ELR (cell line): ENCODE measurements around the gene SHTN1.

Experiments used
- DNase-seq: peaks from one replicate; pipeline ENCODE4 v3.0.0-alpha.2; 2015; ENCODE audit warnings: low read depth

Gene SHTN1

DNA sequence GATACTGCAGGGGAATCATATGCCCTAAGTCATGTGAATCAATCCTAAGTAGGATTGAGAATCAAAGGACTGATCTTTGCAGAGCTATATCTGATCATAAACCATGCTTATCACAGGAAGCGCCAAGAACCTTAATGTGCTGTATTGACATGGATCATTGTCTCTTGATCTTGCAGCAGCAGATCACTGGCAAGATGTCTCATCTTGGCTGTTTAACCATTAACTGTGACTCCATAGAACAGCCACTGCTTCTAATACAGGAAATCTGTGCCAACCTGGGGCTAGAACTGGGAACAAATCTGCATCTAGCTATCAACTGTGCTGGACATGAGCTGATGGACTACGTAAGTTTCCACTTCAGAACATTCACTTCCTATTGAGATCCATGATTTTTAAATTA, 134.0 kb downstream of the SHTN1 start:
- no peak for DNase-seq

GRCh38 chr10:116868722-116869121, 136.3 kb downstream of the SHTN1 start:
- no peak for DNase-seq

DNA sequence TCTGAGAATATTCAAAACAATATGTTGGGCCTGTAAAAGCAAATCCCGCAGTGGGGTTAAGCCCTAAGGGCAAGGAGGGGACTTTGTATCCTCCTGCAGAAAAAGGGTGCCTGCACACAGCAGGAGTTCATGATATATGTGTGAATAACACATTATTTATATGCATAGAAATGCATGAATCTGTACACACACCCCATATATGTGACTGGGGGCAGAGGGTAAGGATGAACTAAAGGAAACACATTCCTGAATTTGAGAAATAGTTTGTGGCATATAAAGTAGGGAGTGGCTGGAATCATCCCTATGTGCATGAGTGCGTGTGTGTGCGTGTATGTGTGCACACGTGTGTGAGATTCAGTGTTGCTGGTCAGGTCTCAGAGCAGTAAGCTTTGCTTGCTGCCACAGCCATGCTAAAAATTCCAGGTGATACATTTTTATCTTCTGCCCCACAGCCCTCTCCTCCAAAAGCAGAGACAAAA, 136.8 kb downstream of the SHTN1 start:
- no peak for DNase-seq

GRCh38 chr10:116866987-116867595, 137.9 kb downstream of the SHTN1 start:
- DNase-seq, result no peak

DNA sequence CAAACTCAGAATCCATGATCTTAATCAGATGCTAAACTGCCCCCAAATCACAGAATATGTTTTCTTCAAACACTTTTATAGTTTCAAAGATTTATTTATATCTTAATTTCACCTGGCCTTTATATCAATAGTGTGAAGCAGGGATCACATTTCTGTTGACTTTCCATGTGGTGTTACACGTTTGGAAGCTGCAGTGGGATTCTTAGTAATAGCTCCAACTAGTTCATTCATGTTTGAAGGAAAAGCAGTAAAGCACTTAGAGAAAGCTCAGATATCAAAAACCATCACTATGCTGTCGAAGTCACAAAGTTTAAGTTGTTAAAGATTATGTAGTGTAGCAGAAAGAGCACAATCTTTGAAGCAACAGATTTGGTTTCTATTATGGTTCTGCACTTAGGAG, 138.9 kb downstream of the SHTN1 start:
- no peak for DNase-seq

DNA sequence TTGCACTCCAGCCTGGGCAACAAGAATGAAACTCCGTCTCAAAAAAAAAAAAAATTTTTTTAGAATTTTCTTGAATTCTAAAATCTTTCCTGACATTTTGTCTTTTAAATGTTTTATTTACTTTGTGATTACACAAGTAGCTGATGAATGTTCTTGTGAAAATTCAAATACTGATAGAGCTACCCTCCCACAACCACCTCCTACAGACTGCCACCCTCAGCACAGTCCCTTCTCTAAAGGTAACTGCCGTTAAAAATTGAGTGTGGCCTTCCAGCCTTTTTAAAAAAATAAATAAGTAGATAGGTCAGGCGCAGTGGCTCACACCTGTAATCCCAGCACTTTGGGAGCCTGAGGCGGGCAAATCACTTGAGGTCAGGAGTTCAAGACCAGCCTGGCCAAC, 140.6 kb downstream of the SHTN1 start:
- DNase-seq, result no peak

- DNase-seq, result no peak
Measured at GRCh38 chr10:116861796-116862195, 143.2 kb downstream of the SHTN1 start.

DNA sequence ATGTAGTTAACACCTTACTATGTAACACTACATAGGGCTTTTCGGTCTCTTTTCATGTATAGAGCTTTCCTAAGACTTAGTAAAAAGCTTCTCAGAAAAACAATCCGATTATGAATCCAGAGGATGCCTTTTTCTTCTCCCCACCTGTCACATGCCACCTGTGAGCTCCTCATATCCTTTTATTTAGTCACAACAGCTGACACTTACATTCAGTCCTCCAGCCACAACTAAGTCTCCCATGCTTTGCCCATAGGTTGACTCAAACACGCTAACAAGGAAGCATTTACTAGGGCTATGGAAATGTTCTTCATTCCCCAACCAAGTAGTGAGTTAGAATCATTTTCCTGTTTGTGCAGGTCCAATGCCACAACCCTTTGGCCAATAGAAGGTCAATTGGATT, 147.8 kb downstream of the SHTN1 start:
- no peak for DNase-seq

GRCh38 chr10:116853701-116854100, 151.3 kb downstream of the SHTN1 start:
- DNase-seq, result no peak

- DNase-seq, result no peak
Measured at GRCh38 chr10:116853287-116853686, 151.7 kb downstream of the SHTN1 start.

DNA sequence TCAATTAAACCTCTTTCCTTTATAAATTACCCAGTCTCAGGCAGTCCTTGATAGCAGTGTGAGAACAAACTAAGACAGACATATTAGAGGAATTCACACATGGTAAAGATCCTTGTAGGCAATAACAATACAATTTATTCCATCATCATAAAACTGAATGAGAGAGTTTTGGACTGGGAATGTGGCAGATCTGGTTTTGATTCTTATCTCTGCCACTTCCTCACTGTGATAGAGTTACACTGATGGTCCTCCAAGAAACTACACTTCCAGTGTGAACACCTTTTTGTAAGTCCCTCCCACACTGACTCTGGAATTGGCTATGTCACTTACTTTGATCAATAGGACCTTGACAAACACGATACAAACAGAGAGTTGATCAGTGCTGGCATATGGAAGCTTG, 152.7 kb downstream of the SHTN1 start:
- DNase-seq, result no peak

- DNase-seq, result no peak
Measured at GRCh38 chr10:116850058-116850611, 154.9 kb downstream of the SHTN1 start.

DNA sequence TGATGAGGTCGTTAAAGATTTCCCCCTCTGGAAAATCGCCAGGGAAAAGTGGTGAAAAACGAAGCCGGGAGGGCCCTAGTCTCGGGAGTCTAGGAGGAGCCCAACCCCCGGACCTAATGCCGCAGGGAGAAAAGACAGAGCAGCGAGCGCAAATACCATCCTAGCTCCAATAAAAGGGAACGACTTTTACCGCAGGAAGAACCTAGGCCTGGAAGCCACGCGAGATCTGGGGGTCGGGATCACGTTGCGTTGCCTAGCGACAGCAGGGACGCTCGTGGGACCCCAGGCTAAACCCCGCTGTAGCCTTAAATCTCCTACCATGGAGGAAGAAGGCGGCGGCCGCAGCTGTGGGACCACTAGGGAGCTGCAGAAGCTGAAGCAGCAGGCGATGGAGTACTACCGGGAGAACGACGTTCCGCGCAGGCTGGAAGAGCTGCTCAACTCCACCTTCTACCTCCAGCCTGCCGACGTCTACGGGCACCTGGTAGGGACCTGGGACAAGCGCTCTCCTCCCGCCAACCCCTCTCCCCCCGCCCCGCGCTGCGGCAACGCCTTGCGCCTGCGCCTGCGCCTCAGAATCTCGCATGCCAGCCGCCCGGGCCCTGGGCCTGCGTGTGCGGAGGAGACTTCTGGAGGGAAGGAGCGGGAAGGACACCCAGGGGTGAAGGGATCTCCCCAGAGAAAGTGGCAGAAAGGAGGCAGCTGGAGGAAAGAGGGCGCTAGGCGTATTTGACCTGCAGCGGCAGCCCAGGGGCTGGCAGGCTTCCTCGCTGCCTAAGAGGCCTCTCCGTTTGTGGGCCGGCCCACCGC, 155.5 kb downstream of the SHTN1 start, which contains the start of gene ENO4:
Gene ENO4 (plus strand): TSS at position 252 of the 810 bp plus-strand sequence. CDS start 68 bp downstream, at position 320.
- peak; percentile 74 for DNase-seq

GRCh38 chr10:116848944-116849247, 156.1 kb downstream of the SHTN1 start:
- DNase-seq, result no peak

DNA sequence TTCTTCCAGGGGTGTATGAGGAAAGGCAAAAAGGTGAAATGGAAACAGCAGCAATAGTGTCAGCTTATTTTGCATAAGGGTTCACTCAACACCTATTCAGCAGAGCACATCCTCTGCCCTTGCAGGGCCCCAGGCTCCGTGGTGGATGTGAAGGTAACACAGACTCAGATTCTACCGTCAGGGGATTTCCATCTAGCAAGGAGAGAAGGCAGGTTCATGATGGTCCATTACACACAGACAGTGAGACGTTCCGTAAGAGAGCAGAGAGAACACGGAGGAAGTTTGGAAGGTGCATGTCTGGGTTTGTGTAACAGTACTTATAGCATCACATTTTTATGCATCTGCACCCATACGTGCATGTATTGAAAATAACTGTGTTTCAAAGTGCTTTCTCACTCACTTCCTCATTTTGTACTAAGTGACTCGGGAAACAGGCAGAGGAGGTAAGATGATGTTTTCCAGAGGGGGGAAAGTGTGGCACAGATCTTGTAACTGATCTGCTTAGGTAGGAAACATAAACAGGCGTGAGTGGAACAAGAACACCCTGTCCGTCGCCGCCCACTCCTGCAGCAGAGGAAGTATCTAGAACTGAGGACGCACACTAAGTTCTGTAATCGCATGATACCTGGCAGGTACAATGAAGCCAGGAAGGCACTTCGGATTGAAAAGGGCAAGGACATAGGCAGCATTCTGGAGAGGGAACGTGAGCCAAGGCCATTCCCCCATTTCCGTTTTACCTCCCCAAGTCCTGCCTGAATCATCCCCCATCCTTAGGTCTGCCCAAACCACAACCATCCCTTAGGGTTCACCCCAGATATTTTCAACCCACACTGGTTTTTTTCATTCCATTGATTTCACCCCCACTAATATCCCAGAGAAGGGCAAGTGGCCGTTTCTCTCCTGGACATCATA, 156.7 kb downstream of the SHTN1 start:
- DNase-seq, result peak; percentile 41

DNA sequence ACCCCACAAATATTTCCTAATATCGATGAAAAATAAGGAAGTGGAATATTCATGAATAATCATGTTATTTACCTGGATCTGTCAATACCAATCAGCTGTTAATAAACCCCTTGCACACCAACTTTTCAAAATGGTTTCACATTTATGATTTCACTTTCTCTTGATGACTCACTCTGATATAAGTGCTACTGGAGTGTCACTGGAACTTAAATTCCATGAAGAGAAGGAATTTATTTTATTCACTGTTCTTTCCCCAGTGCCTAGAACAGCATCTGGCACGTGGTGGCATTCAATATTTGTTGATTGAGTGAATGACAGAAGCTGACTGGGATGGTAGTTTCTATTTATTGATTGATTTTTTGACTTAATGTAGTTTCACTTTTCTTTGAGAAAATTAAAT, 159.2 kb downstream of the SHTN1 start:
- DNase-seq, result peak; percentile 14

DNA sequence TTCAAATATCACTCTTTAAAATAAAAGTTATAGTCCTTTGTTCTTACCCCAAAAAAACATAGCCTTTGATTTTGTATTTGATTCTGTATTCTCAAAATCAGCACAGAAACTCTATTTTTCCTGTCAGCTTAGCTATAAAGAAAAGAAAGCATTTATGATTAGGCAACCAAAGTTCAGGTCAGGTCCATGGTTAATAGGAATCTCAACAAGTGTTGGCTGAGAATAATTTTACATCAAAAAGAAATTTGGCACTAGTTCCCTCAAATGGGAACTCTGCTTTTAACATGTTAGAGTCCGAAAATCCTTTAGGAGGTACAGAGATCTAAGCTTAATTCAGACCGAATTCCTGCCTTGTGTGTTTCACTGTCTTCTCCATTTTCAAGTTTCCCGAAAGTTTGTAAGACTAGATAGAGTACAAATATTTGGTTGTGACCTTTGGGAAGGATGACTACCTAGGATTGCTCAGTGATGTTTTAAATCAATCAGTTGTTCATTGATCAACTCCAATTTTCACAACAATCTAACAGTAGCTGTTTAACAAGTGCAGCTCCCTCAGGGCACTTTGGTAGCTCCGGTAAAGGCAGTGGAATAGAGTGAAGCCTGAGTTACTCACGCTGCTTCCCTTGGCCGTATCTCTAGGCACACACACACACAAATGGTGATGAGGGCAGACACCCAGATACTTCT, 164.5 kb downstream of the SHTN1 start:
- DNase-seq, result no peak

DNA sequence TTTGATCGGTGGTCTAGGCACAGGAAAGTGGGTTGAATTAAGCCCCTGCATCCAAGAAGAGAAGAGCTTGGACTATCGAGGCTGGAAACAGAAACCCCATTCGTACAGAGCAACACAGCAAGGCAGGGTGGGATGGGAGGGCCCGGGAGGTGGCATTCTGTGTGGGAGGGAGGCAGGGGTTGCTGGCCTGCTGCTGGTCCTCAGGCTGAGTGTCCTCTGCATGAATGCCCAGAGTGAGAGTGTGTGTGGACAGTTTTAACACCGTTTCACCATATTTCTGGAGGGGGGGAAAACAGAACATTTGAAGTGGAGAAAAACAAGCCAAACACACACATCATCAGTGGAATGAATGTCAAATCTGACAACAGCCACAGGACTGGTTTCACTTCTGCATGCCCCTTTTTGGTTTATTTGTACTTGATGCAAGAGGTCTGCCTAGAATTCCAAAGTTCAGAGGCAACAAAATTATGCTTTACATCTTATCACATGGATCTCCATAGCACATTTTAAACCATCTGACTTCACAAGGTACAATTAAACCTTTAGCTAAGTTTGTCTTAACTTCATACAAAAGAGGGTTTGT, 166.8 kb downstream of the SHTN1 start:
- DNase-seq, result no peak

GRCh38 chr10:116836902-116837523, 168.0 kb downstream of the SHTN1 start:
- no peak for DNase-seq

- no peak for DNase-seq
Measured at GRCh38 chr10:116836083-116836482, 168.9 kb downstream of the SHTN1 start.

DNA sequence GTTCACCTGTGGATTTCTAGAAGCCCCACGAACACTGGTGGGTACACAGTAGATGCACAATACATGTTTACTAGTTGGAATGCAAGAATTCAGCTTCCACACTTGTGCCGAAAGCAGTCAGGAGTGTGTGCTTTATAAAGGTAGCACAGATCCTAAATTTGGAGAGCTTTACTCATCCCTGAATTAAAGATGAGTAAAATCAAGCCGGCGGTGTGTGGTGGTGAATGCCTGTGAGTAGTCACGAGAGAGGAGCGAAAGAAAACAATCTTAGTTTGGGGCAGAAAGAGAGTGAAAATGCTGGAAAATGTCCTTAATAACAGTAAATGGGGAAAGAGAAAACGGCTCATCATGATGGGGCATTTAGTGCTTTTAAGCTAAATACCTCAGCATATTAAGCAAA, 169.3 kb downstream of the SHTN1 start:
- DNase-seq, result no peak
